Islet of Langerhans (tissue), 1 donor: ENCODE data around the gene COL11A1.
"Not testable (repeated sequence)": the region's sequence is repeated elsewhere in the genome, so short reads cannot be mapped to it uniquely, and the experiment has no call there.

ENCODE experiments used
- FAIRE-seq: peaks from one replicate; lab custom pipeline; 2011; peaks lifted over from hg19 to GRCh38; lab: Jason Lieb, UNC

COL11A1 gene

DNA sequence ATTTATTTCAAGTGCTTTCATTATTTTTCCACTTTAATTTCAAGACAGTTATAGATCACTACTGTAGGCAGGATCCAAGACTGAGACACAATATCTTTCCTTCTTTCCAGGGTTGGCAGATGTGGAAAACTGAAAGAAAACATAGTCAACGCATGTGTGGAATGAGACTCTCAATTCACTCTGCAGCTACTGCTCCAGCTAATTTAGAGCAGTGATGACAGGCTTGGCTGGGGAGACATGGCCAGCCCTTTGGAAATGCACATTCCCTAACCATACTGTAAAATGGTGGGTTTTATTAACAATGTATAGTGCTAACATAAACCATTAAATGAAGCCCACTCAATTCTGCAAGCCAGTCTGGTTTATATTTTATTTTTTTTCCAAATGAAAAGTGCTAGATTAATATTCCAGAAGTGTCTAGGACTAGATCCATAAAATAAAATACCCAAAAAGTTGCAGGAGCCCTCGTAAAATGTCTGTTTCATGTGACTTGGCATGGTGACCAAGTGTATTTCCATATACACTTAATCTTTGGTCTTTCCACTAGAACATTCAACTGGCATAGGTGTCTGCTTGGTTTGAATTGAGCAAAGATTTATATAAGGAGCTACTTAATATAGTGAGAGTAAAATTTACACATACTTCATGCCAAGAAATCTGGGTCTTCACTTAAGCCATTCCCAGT, 32.9 kb downstream of the COL11A1 start:
- FAIRE-seq: no peak

DNA sequence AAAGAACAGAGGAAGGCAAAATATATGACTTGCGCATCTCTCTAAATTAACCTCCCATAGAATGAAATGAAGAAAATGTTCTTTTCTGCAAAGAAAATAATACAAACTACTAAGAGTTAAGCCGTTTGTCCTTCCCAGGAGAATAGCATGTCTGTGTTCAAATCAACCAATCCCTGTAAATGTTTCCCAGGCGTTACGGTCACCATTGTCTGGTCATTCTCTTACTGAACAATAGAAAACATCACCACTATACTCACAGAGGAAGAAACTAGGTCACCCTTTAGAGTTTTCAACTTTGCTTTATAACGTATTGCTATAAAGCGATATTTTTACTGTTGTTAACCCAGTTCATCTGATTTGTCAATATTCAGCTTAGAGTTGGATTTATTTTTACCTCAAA, 34.1 kb downstream of the COL11A1 start:
- no peak for FAIRE-seq

DNA sequence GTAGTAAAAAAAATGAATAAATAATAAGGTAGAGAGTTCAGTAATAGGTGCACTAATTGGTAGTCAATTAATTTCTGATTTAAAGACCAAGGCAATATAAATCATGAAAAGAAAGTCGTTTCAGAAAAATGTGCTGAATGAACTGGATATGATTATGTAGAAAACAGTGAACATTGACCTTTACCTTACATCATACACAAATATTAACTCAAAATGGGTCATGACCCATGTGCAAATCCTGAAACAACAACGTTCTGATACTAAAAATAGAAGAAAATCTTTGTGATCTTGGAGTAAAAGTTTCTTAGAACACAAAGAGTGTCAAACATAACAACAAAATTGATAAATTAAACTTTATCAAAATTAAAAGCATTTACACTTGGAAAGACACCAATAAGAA, 39.1 kb downstream of the COL11A1 start:
- no peak for FAIRE-seq

DNA sequence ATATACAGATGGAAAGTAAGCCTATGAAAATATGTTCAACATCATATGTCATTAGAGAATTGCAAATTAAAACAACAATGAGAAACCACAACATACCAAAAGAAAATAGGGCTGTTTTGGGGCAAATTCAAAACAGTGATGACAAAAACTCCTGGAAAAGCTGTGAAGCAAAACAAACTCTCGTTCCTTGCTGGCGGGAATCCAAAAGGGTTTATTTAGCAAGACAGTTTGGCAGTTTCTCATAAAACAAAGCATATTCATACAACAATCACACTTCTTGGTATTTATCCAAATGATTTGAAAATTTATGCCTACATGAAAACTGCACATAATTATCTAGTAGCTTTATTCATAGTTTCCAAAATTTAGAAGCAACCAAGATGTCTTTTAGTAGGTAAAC, 44.4 kb downstream of the COL11A1 start:
- no peak for FAIRE-seq

GRCh38 chr1:103058391-103058790, 49.9 kb downstream of the COL11A1 start:
- FAIRE-seq: no peak

DNA sequence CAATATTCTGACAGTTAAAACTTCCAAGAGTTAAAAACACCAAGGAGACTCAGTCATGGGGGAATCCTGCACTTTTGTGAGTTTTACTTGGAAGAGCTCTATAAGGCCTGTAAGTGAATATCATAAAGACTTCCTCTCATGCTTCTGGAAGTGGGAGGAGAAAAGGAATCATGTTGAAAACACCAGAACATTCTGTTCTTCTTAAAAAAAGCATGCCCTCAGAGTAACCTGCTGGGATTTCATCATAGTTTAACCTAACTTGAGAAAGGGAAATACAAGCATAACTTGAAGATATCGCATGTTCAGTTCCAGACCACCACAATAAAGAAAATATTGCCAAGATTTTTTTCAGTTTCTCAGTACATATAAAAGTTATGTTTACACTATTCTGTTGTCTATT, 51.9 kb downstream of the COL11A1 start:
- FAIRE-seq: no peak

- FAIRE-seq: not testable (repeated sequence)
Observed at GRCh38 chr1:103028110-103028509, 80.2 kb downstream of the COL11A1 start.

- FAIRE-seq: no peak
Observed at GRCh38 chr1:103025858-103026409, 82.4 kb downstream of the COL11A1 start.

- no peak for FAIRE-seq
Observed at GRCh38 chr1:103024051-103024450, 84.3 kb downstream of the COL11A1 start.

DNA sequence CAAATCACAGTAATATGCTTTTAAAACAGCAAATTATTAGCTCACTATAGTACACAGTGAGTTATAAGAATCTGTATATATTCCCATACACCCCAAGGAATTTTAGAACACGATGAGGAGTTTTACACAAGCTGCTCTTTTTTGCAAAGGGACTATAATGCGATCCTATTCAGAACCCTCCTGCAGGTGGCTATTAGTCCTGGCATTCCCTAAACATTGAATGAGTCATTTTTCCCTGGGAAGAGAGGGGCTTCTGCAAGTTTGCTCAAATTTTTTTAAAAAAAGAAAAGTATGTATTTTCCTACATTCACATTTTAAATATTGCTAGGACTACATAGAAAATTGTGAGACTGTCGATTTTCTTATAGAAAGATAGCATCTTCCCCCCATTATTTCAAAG, 106.3 kb downstream of the COL11A1 start:
- no peak for FAIRE-seq

DNA sequence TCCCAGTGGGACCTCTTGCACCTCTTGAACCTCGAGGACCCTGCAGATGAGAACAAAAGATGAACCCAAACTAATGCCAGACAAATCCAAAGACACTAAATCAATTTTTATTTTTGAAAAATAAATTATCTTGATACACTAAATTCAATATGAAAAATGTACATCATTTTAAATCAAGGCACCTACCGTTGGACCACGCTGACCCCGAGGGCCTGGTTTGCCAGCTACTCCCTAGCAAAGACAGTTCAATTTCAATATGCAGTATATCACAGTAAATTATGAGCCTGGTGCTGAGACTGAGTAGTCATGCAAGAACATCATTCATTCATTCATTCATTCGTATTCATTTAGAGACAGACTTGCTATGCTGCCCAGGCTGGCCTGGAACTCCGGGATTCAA, 129.4 kb downstream of the COL11A1 start:
- no peak for FAIRE-seq

DNA sequence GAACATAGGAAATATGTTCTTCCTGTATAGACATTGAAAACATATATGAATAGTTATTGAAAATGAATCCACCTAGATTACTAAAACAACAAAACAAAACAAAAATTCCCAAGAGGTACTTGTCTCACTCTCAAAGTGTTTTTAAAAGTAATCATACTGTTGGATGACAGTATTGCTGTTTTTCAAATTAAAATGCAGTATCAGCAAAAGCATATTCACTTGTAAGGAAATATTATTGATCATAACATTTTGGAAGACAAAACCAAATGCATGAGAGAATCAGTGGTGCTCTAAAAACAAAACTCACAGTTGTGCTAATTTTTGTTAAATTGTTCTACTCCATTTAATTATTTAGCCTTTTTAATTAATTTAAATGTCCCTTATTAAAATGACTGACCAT, 131.0 kb downstream of the COL11A1 start:
- no peak for FAIRE-seq

DNA sequence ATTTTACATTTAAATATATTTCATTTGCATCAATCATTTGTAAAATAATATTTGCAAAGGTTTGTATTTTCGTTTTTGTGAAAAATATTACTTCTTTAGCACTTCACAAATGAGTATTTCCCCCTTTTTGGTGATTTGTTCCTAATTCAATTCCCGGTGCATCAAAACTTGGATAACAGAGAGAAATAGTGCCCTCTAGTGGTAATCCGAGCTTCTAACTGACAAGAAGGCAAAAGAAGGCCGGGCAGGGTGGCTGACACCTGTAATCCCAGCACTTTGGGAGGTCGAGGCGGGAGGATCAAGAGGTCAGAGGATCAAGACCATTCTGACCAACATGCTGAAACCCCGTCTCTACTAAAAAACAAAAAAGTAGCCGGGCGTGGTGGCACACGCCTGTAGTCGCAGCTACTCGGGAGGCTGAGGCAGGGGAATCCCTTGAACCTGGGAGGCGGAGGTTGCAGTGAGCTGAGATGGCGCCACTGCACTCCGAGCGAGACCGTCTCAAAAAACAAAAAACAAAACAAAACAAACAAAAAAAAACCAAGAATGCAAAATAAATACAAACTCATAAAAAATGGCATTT, 137.7 kb downstream of the COL11A1 start:
- FAIRE-seq: peak; percentile 45

GRCh38 chr1:102967786-102968185, 140.5 kb downstream of the COL11A1 start:
- no peak for FAIRE-seq

- FAIRE-seq: no peak
Observed at GRCh38 chr1:102961549-102961948, 146.8 kb downstream of the COL11A1 start.

DNA sequence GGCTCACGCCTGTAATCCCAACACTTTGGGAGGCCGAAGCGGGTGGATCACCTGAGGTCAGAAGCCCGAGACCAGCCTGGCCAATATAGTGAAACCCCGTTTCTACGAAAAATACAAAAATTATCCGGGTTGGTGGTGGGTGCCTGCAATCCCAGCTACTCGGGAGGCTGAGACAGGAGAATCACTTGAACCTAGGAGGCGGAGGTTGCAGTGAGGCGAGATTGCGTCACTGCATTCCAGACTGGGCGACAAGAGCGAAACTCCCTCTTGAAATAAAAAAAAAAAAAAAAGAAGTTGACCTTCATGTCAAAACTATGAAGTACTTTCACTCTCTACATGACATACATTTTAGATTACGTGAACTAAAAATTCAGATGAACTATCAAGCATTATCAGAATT, 153.7 kb downstream of the COL11A1 start:
- no peak for FAIRE-seq

DNA sequence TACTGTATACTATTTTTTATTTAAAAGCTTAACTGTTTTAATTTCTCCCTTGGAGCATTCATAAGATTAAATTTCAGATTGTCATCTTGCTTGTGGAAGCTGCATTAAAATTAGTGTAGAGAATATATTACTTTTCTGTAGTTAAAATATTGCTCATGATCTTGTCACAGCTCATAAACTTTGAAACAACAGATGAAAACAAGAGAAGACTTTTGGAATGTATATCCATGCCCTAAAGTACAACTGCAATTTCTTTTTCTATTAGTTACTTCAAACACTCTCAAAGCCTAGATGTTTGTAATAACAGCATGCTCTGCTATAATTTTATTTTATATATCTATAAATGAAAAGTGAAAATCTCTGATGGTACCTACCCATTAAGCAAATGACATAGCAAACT, 155.9 kb downstream of the COL11A1 start:
- no peak for FAIRE-seq

GRCh38 chr1:102942324-102942723, 166.0 kb downstream of the COL11A1 start:
- FAIRE-seq: no peak

DNA sequence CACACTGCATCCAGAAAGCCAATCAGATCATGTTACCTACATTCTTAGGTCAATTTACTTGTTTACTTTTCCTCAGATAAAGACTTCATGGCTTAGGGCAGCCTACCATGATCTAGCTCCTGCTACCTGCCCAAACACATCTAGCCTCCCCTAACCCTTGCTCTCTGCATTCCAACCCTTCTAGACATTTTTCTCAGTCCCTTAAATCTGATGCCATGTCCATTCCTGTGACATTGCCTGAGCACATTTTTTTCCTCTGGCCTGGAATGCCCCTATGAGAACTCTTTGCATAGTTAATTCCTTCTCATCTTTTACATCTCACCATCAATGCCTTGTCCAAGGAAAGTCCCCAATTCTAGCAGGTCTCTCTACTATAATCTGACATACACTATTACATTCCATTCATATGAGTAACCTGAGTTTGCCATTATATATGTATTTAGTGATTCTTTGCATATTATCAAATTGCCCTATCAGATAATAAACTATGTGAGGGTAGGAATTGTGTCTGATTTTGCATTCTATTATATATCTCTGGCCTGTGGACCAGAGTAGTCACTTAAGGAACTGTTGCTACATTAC, 166.9 kb downstream of the COL11A1 start:
- no peak for FAIRE-seq

GRCh38 chr1:102937401-102937800, 170.9 kb downstream of the COL11A1 start:
- no peak for FAIRE-seq

DNA sequence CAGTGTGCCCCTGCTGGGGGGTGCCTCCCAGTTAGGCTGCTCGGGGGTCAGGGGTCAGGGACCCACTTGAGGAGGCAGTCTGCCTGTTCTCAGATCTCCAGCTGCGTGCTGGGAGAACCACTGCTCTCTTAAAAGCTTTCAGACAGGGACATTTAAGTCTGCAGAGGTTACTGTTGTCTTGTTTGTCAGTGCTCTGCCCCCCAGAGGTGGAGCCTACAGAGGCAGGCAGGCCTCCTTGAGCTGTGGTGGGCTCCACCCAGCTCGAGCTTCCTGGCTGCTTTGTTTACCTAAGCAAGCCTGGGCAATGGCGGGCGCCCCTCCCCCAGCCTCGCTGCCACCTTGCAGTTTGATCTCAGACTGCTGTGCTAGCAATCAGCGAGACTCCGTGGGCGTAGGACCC, 175.0 kb downstream of the COL11A1 start:
- FAIRE-seq: not testable (repeated sequence)

DNA sequence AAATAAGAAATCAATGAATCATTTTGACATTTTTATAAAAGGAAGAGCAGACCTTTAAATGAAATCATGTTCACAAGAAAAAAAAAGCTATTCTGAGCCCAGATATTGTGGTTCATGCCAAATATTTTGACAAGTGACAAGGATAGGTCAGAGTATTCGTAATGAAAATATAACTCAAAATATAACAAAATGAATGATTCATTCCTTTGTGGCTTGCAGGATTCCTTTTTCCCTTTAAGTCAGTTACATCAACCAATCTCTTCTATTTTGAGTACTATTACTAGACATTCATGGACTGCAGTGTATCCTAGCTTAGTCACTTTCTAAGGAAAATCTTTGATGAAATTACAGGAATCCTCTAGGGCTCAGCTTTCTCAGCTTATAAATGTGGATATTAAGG, 188.7 kb downstream of the COL11A1 start:
- no peak for FAIRE-seq

DNA sequence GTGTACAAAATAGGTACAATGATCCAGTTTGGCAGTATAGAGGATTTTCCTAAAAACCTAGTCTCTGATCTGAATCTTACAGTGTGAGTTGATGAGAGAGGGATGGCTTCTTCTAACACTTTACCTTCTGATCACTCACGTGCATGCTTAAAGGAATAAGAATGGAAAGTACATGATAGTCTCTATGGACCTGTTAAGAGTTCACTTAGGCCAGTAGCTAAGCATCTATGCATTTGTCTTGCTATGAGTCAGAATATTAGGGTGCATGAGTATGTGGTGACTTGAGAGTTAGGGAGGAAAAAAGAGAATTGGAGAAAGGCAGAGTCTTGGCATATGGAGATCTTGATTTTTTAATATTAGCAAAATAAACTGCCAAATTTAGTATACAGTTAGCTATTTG, 206.3 kb downstream of the COL11A1 start:
- FAIRE-seq: no peak

DNA sequence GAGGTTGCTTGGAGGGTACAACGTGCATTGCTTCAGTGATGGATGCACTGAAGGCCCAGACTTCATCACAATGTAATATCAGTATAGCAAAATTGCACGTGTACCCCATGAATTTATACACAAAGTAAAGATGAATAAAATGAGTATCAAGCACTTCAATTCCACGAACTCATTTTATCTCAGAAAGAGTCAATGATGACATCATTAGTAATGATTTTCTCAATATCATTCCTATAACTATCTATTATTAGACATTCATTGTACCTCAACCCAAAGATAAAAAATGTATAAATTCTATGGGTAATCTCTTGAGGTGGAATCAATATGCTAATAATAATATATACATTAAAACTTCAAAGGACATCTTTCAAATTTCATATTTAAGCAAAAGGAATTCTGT, 208.4 kb downstream of the COL11A1 start:
- no peak for FAIRE-seq
